Measurements from ENCODE around the gene TBX6. TPM values are rescaled to one million over a fixed set of nuclear protein-coding genes. Genes with fewer than 3 reads are reported as not detected.

Gene TBX6
- total RNA-seq, 1 experiment from 2014 or later, result 0.49 TPM

- DNase-seq (ENCODE audit: low spot score), result no peak
- CTCF ChIA-PET, result interaction anchor here (0.7 kb wide), 1 partner anchor 10 kb away, joined by 6 read pairs; no protein-coding TSS in a partner anchor
- no peaks in the 10 kb centered on the region for H3K9me3 ChIP-seq (ENCODE audit: low read depth, low read length, poor library complexity, severe bottlenecking)
- intact Hi-C loops (cut with micrococcal nuclease; ENCODE audit: unreplicated experiment), result loop anchor here (5.0 kb wide), 1 partner anchor 517 kb away; no protein-coding TSS in a partner anchor
- no peaks in the 10 kb centered on the region for H3K36me3 ChIP-seq (ENCODE audit: insufficient read depth, low read length, poor library complexity, severe bottlenecking)
- TF ChIP-seq, protein P1, sequence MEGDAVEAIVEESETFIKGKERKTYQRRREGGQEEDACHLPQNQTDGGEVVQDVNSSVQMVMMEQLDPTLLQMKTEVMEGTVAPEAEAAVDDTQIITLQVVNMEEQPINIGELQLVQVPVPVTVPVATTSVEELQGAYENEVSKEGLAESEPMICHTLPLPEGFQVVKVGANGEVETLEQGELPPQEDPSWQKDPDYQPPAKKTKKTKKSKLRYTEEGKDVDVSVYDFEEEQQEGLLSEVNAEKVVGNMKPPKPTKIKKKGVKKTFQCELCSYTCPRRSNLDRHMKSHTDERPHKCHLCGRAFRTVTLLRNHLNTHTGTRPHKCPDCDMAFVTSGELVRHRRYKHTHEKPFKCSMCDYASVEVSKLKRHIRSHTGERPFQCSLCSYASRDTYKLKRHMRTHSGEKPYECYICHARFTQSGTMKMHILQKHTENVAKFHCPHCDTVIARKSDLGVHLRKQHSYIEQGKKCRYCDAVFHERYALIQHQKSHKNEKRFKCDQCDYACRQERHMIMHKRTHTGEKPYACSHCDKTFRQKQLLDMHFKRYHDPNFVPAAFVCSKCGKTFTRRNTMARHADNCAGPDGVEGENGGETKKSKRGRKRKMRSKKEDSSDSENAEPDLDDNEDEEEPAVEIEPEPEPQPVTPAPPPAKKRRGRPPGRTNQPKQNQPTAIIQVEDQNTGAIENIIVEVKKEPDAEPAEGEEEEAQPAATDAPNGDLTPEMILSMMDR (conservative IDR thresholded peaks at IDR 0.05; ENCODE audit: low read depth, low read length), result no peak
- TF ChIP-seq EZH2 (IDR thresholded peaks at IDR 0.05; ENCODE audit: borderline replicate concordance, low read depth, low read length, poor library complexity, severe bottlenecking), result no peak
- H3K4me1 ChIP-seq (ENCODE audit: insufficient read depth, low read length, poor library complexity, severe bottlenecking), result no peaks in the 10 kb centered on the region
- H3K27me3 ChIP-seq (replicated peaks; ENCODE audit: insufficient read depth, low read depth, low read length, poor library complexity), result no peaks in the 10 kb centered on the region
- no peak overlapping the region for H3K4me3 ChIP-seq (ENCODE audit: low read depth, low read length, poor library complexity, severe bottlenecking)
- no TSS peak for BruUV-seq (replicated peaks)
- H3K27ac ChIP-seq (ENCODE audit: low read depth, low read length, poor library complexity, severe bottlenecking), result no peak overlapping the region
- POLR2A ChIA-PET (ENCODE audit: low non-redundant PET), result no interaction called here
These were observed 18.9 kb upstream of the TBX6 start for GRCh38 chr16:30110661-30111060.

GRCh38 chr16:30108059-30108850 is 16.5 kb upstream of the TBX6 start:
- intact Hi-C loops (cut with micrococcal nuclease; ENCODE audit: unreplicated experiment), result no loop called here

DNA sequence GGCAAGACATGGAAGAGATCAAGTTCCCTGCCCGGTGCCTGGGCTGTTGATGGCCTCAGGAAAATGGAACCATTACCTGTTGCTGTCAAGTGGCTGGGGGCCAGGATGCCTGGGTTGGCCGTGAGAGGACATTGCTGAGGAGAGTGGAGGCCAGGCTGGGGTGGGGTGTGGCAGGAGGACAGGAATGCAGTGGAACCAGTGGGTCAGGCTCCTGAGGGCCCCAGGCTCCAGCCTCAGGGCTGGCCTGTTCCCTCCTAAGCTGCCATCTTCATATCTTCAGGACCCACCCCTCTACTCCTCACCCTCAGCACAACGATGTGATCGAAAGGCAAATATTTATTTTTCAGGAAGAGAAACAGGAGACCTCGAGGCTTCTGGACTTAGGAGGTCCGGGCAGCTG is 12.8 kb upstream of the TBX6 start:
- POLR2A ChIA-PET (ENCODE audit: low non-redundant PET), result no interaction called here
- no TSS peak for BruUV-seq (replicated peaks)

More at GRCh38 chr16:30108059-30108850, 16.5 kb upstream of the TBX6 start:
- Histone ChIP-seq H3K4me1 (ENCODE audit: insufficient read depth, low read length, poor library complexity, severe bottlenecking) (no peaks in the 10 kb centered on the region), H3K36me3 (ENCODE audit: insufficient read depth, low read length, poor library complexity, severe bottlenecking) (no peaks in the 10 kb centered on the region), H3K4me3 (ENCODE audit: low read depth, low read length, poor library complexity, severe bottlenecking) (no peak overlapping the region), H3K27me3 (replicated peaks; ENCODE audit: insufficient read depth, low read depth, low read length, poor library complexity) (no peaks in the 10 kb centered on the region), H3K9me3 (ENCODE audit: low read depth, low read length, poor library complexity, severe bottlenecking) (no peaks in the 10 kb centered on the region), H3K27ac (ENCODE audit: low read depth, low read length, poor library complexity, severe bottlenecking) (no peak overlapping the region)
- BruUV-seq (replicated peaks), result no TSS peak
- CTCF ChIA-PET, result no interaction called here
- TF ChIP-seq, protein P1 (conservative IDR thresholded peaks at IDR 0.05; ENCODE audit: low read depth, low read length), result no peak
- no peak for TF ChIP-seq EZH2 (IDR thresholded peaks at IDR 0.05; ENCODE audit: borderline replicate concordance, low read depth, low read length, poor library complexity, severe bottlenecking)
- POLR2A ChIA-PET (ENCODE audit: low non-redundant PET), result no interaction called here
- DNase-seq (ENCODE audit: low spot score), result no peak

More for the DNA sequence above, 12.8 kb upstream of the TBX6 start:
- intact Hi-C loops (cut with micrococcal nuclease; ENCODE audit: unreplicated experiment), result no loop called here
- Histone ChIP-seq H3K4me1 (ENCODE audit: insufficient read depth, low read length, poor library complexity, severe bottlenecking) (no peaks in the 10 kb centered on the region), H3K36me3 (ENCODE audit: insufficient read depth, low read length, poor library complexity, severe bottlenecking) (no peaks in the 10 kb centered on the region), H3K27me3 (replicated peaks; ENCODE audit: insufficient read depth, low read depth, low read length, poor library complexity) (no peaks in the 10 kb centered on the region), H3K4me3 (ENCODE audit: low read depth, low read length, poor library complexity, severe bottlenecking) (no peak overlapping the region), H3K9me3 (ENCODE audit: low read depth, low read length, poor library complexity, severe bottlenecking) (no peaks in the 10 kb centered on the region), H3K27ac (ENCODE audit: low read depth, low read length, poor library complexity, severe bottlenecking) (no peak overlapping the region)
- TF ChIP-seq EZH2 (IDR thresholded peaks at IDR 0.05; ENCODE audit: borderline replicate concordance, low read depth, low read length, poor library complexity, severe bottlenecking), result no peak
- TF ChIP-seq, protein P1 (conservative IDR thresholded peaks at IDR 0.05; ENCODE audit: low read depth, low read length), result no peak
- DNase-seq (ENCODE audit: low spot score), result no peak
- CTCF ChIA-PET, result no interaction called here

Data from A673 (cell line).